BLaER1 (cell line): Measurements from ENCODE around the gene CACNA1I.

ENCODE experiments used
- H3K27ac ChIP-seq: shearing (Covaris generic); formaldehyde crosslinking; 2 replicates; pipeline ENCODE4 v1.8.1; 2022
- H3K27me3 ChIP-seq: shearing (Covaris generic); formaldehyde crosslinking; 2 replicates; pipeline ENCODE4 v1.8.1; 2022
- H3K36me3 ChIP-seq: shearing (Covaris generic); formaldehyde crosslinking; 2 replicates; pipeline ENCODE4 v1.8.1; 2022
- H3K4me1 ChIP-seq: shearing (Covaris generic); formaldehyde crosslinking; 2 replicates; pipeline ENCODE4 v1.8.1; 2022
- H3K4me2 ChIP-seq: shearing (Covaris generic); formaldehyde crosslinking; 2 replicates; pipeline ENCODE4 v1.8.1; 2022
- H3K4me3 ChIP-seq: shearing (Covaris generic); formaldehyde crosslinking; 2 replicates; pipeline ENCODE4 v1.8.1; 2022
- H3K9ac ChIP-seq: shearing (Covaris generic); formaldehyde crosslinking; 2 replicates; pipeline ENCODE4 v1.8.1; 2022
- H3K9me3 ChIP-seq: shearing (Covaris generic); formaldehyde crosslinking; 2 replicates; pipeline ENCODE4 v1.8.1; 2022
- H4K20me1 ChIP-seq: shearing (Covaris generic); formaldehyde crosslinking; 2 replicates; pipeline ENCODE4 v1.8.1; 2022
- Cebpa-rat ChIP-seq: shearing (Covaris generic); IDR thresholded peaks from 2 replicates; pipeline ENCODE4 v1.8.1; 2022

Gene CACNA1I

GRCh38 chr22:39620924-39621690 lies 50.6 kb downstream of the CACNA1I start:
- Histone ChIP-seq H3K4me2 (no peak overlapping the region), H3K4me1 (peaks cover 40% of the 10 kb centered on the region), H3K27ac (no peak overlapping the region), H3K36me3 (no peaks in the 10 kb centered on the region), H4K20me1 (no peaks in the 10 kb centered on the region), H3K9ac (no peak overlapping the region), H3K4me3 (no peak overlapping the region), H3K9me3 (no peaks in the 10 kb centered on the region), H3K27me3 (peaks cover 15% of the 10 kb centered on the region; the same call in 1 of the 2 replicates)
- no peak for TF ChIP-seq Cebpa-rat

GRCh38 chr22:39621826-39622225 lies 51.3 kb downstream of the CACNA1I start:
- Histone ChIP-seq H3K9me3 (no peaks in the 10 kb centered on the region), H3K4me2 (no peak overlapping the region), H3K27ac (no peak overlapping the region), H3K36me3 (no peaks in the 10 kb centered on the region), H3K4me3 (no peak overlapping the region), H3K4me1 (peaks cover 39% of the 10 kb centered on the region), H3K27me3 (peaks cover 15% of the 10 kb centered on the region; the same call in 1 of the 2 replicates), H3K9ac (no peak overlapping the region), H4K20me1 (no peaks in the 10 kb centered on the region)
- TF ChIP-seq Cebpa-rat: no peak

GRCh38 chr22:39622881-39623367 lies 52.4 kb downstream of the CACNA1I start:
- H3K36me3 ChIP-seq: no peaks in the 10 kb centered on the region
- H3K27ac ChIP-seq: no peak overlapping the region
- H3K9ac ChIP-seq: no peak overlapping the region
- H3K9me3 ChIP-seq: no peaks in the 10 kb centered on the region
- no peak overlapping the region for H3K4me3 ChIP-seq
- H3K4me2 ChIP-seq: no peak overlapping the region
- H3K27me3 ChIP-seq: peaks cover 15% of the 10 kb centered on the region; the same call in 1 of the 2 replicates
- no peaks in the 10 kb centered on the region for H4K20me1 ChIP-seq
- no peak for TF ChIP-seq Cebpa-rat
- peaks cover 39% of the 10 kb centered on the region for H3K4me1 ChIP-seq

GRCh38 chr22:39623603-39624500 lies 53.3 kb downstream of the CACNA1I start:
- no peak for TF ChIP-seq Cebpa-rat
- Histone ChIP-seq H3K4me1 (peaks cover 39% of the 10 kb centered on the region), H3K27ac (no peak overlapping the region), H3K4me2 (no peak overlapping the region), H4K20me1 (no peaks in the 10 kb centered on the region), H3K9ac (no peak overlapping the region), H3K9me3 (no peaks in the 10 kb centered on the region), H3K36me3 (no peaks in the 10 kb centered on the region), H3K4me3 (no peak overlapping the region), H3K27me3 (peaks cover 15% of the 10 kb centered on the region; the same call in 1 of the 2 replicates)

GRCh38 chr22:39624501-39624821 lies 53.9 kb downstream of the CACNA1I start:
- H3K9ac ChIP-seq: no peak overlapping the region
- no peak overlapping the region for H3K27ac ChIP-seq
- no peak for TF ChIP-seq Cebpa-rat
- peaks cover 15% of the 10 kb centered on the region; the same call in 1 of the 2 replicates for H3K27me3 ChIP-seq
- H3K36me3 ChIP-seq: no peaks in the 10 kb centered on the region
- no peaks in the 10 kb centered on the region for H3K9me3 ChIP-seq
- H4K20me1 ChIP-seq: no peaks in the 10 kb centered on the region
- H3K4me1 ChIP-seq: peaks cover 43% of the 10 kb centered on the region
- no peak overlapping the region for H3K4me2 ChIP-seq
- no peak overlapping the region for H3K4me3 ChIP-seq

- Histone ChIP-seq H3K27me3 (peaks cover 15% of the 10 kb centered on the region; the same call in 1 of the 2 replicates), H3K4me2 (peak overlapping the region; percentile 55), H3K36me3 (no peaks in the 10 kb centered on the region), H3K9me3 (no peaks in the 10 kb centered on the region), H4K20me1 (no peaks in the 10 kb centered on the region), H3K4me1 (peaks cover 48% of the 10 kb centered on the region), H3K27ac (no peak overlapping the region), H3K4me3 (no peak overlapping the region), H3K9ac (no peak overlapping the region)
- TF ChIP-seq Cebpa-rat: no peak
These were observed 55.3 kb downstream of the CACNA1I start for GRCh38 chr22:39625569-39626537.

DNA sequence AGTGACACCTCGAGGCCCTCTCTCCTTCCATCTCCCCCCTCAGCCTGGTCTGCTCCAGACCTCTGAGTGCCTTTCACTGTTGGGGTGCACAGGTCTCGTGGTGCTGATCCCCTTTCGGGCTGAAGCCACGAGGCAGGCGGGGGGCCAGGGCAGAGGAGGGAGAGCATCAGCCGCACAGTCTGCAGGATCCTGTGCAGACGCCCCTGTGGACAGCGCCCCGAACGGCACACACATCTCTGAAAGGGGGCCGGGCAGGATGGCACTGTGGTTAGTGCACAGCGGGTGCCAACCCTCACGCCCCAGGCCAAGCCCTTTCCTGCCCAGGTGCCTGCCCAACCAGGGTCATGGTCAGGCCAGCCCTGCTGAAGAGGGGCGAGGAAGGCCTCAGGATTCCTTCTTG lies 56.7 kb downstream of the CACNA1I start:
- H4K20me1 ChIP-seq: no peaks in the 10 kb centered on the region
- H3K9ac ChIP-seq: no peak overlapping the region
- no peak overlapping the region for H3K27ac ChIP-seq
- no peak overlapping the region for H3K4me3 ChIP-seq
- TF ChIP-seq Cebpa-rat: no peak
- H3K4me1 ChIP-seq: peaks cover 56% of the 10 kb centered on the region
- peak overlapping the region; percentile 62 for H3K4me2 ChIP-seq
- H3K36me3 ChIP-seq: no peaks in the 10 kb centered on the region
- H3K9me3 ChIP-seq: no peaks in the 10 kb centered on the region
- H3K27me3 ChIP-seq: peaks cover 15% of the 10 kb centered on the region; the same call in 1 of the 2 replicates

DNA sequence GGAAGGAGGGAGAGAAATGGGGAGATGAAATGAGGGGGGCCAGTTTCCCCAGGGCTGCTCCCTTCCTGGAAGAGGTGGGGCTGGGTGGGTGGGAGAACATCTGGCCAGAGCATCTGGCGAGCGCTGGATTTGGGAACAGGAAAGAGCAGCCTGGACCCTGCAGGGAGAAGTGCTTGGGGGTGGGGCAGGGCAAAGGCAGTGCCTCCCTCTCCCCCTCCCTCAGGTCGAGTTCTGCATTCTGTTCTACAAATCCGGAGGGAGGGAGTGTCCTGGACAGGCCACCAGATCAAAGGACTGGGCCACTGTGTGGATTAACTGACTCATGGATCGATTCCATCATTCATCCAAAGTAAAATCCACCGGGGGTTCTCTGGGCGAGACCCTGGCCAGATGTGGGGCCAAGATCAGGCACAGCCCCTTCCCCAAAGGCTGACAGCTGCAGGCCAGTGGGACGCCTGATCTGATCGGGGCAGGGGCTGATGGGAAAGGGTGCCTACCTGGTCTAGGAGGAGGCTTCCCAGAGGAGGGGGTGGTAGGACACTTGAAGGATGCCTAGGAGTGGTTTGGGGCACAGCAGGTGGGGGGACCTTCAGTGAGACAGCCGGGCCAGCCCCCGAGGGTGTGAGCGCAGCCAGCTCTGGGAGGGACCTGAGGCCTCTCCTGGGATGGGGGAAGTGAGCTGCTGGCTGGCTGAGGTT lies 57.5 kb downstream of the CACNA1I start:
- no peak for TF ChIP-seq Cebpa-rat
- Histone ChIP-seq H3K4me3 (no peak overlapping the region), H3K36me3 (no peaks in the 10 kb centered on the region), H3K9ac (0 out of 2 replicates have a peak overlapping the region, but pooled peaks have one; percentile 46), H4K20me1 (no peaks in the 10 kb centered on the region), H3K4me1 (peaks cover 56% of the 10 kb centered on the region), H3K4me2 (peak overlapping the region; percentile 62), H3K27me3 (peaks cover 15% of the 10 kb centered on the region; the same call in 1 of the 2 replicates), H3K27ac (peak overlapping the region; percentile 37; the same call in 1 of the 2 replicates), H3K9me3 (no peaks in the 10 kb centered on the region)
